KMS-11 (cell line): ENCODE results near the gene C16orf78.

Experiments
- H2AFZ ChIP-seq: fragments of 200-600 bp; sonication (generic); 2 replicates; pipeline ENCODE4 v1.6.1; 2016; ENCODE audit warnings: antibody characterized with exemption, mixed run types, low read depth
- H3K27ac ChIP-seq: fragments of 200-600 bp; sonication (generic); 2 replicates; pipeline ENCODE4 v1.6.1; 2016; ENCODE audit warnings: mild to moderate bottlenecking, mixed run types
- H3K27me3 ChIP-seq: fragments of 200-600 bp; sonication (generic); 2 replicates; pipeline ENCODE4 v1.6.1; 2017; ENCODE audit warnings: mild to moderate bottlenecking, low read depth, mixed run types, moderate library complexity; ENCODE audit not compliant: insufficient read depth
- H3K36me3 ChIP-seq: fragments of 200-600 bp; sonication (generic); 2 replicates; pipeline ENCODE4 v1.6.1; 2017; ENCODE audit warnings: mild to moderate bottlenecking, mixed run types; ENCODE audit not compliant: insufficient read depth
- H3K4me1 ChIP-seq: fragments of 200-600 bp; sonication (generic); 2 replicates; pipeline ENCODE4 v1.6.1; 2016; ENCODE audit warnings: mild to moderate bottlenecking, low read depth, mixed run types; ENCODE audit not compliant: poor library complexity, severe bottlenecking
- H3K4me2 ChIP-seq: fragments of 200-600 bp; sonication (generic); 2 replicates; pipeline ENCODE4 v1.7.0; 2016; ENCODE audit warnings: mild to moderate bottlenecking, mixed run types
- H3K4me3 ChIP-seq: fragments of 200-600 bp; sonication (generic); IDR thresholded peaks from 2 replicates; pipeline ENCODE4 v1.6.1; 2017; ENCODE audit warnings: low read depth, low read length, mixed read lengths; ENCODE audit not compliant: insufficient read depth
- H3K79me2 ChIP-seq: fragments of 200-600 bp; sonication (generic); 2 replicates; pipeline ENCODE4 v1.6.1; 2016; ENCODE audit warnings: low read depth, mixed run types; ENCODE audit not compliant: insufficient read depth
- H3K9ac ChIP-seq: fragments of 200-600 bp; sonication (generic); 2 replicates; pipeline ENCODE4 v1.6.1; 2016; ENCODE audit warnings: mild to moderate bottlenecking, mixed run types
- H4K20me1 ChIP-seq: fragments of 200-600 bp; sonication (generic); 2 replicates; pipeline ENCODE4 v1.6.1; 2016; ENCODE audit warnings: mild to moderate bottlenecking, mixed run types; ENCODE audit not compliant: insufficient read depth
- CTCF ChIP-seq: fragments of 200-600 bp; sonication (generic); conservative IDR thresholded peaks from 2 replicates; pipeline ENCODE4 v1.6.1; 2017; ENCODE audit warnings: low read depth, mild to moderate bottlenecking, antibody characterized with exemption, low read length, moderate library complexity, mixed read lengths

The C16orf78 gene

GRCh38 chr16:49416001-49416675 is 42.5 kb downstream of the C16orf78 start:
- Histone ChIP-seq H3K4me3 (no peak overlapping the region), H3K9ac (no peak overlapping the region), H2AFZ (no peak overlapping the region), H4K20me1 (no peaks in the 10 kb centered on the region), H3K27me3 (no peaks in the 10 kb centered on the region), H3K27ac (no peak overlapping the region), H3K4me2 (no peak overlapping the region), H3K4me1 (no peaks in the 10 kb centered on the region), H3K36me3 (no peaks in the 10 kb centered on the region), H3K79me2 (no peaks in the 10 kb centered on the region)
- TF ChIP-seq CTCF, result no peak

- TF ChIP-seq CTCF, result no peak
- Histone ChIP-seq H3K9ac (no peak overlapping the region), H3K4me2 (no peak overlapping the region), H3K4me3 (no peak overlapping the region), H3K79me2 (no peaks in the 10 kb centered on the region), H3K27ac (no peak overlapping the region), H3K27me3 (no peaks in the 10 kb centered on the region), H3K4me1 (no peaks in the 10 kb centered on the region), H3K36me3 (no peaks in the 10 kb centered on the region), H4K20me1 (no peaks in the 10 kb centered on the region), H2AFZ (no peak overlapping the region)
Observed at GRCh38 chr16:49417354-49417753, 43.8 kb downstream of the C16orf78 start.

GRCh38 chr16:49419006-49419405 is 45.4 kb downstream of the C16orf78 start:
- Histone ChIP-seq H2AFZ (no peak overlapping the region), H3K27ac (no peak overlapping the region), H3K4me1 (no peaks in the 10 kb centered on the region), H3K36me3 (no peaks in the 10 kb centered on the region), H3K79me2 (no peaks in the 10 kb centered on the region), H3K9ac (no peak overlapping the region), H3K4me2 (no peak overlapping the region), H4K20me1 (no peaks in the 10 kb centered on the region), H3K27me3 (no peaks in the 10 kb centered on the region), H3K4me3 (no peak overlapping the region)
- TF ChIP-seq CTCF, result no peak

GRCh38 chr16:49419862-49420261 is 46.3 kb downstream of the C16orf78 start:
- Histone ChIP-seq H3K4me1 (no peaks in the 10 kb centered on the region), H3K9ac (no peak overlapping the region), H3K27ac (no peak overlapping the region), H3K36me3 (no peaks in the 10 kb centered on the region), H3K79me2 (no peaks in the 10 kb centered on the region), H3K27me3 (no peaks in the 10 kb centered on the region), H3K4me3 (no peak overlapping the region), H4K20me1 (no peaks in the 10 kb centered on the region), H2AFZ (no peak overlapping the region), H3K4me2 (no peak overlapping the region)
- TF ChIP-seq CTCF, result no peak
